Endothelial cell of umbilical vein (primary cell): Measurements from ENCODE around the gene SPAM1. TPM values are rescaled to one million over a fixed set of nuclear protein-coding genes. Genes with fewer than 3 reads are reported as not detected.

Source experiments
- BruUV-seq: library from RNA; stranded (reverse); fragments of 400-500 nt; replicated peaks from 2 replicates; lab custom pipeline; 2021; lab: Mats Ljungman, UMichigan
- CTCF ChIA-PET: fragments of 300-600, 350-600 bp; sonication (Branson Sonifier 250); formaldehyde crosslinking; loops from one replicate; lab custom pipeline; 2021; ENCODE audit warnings: antibody characterized with exemption, inconsistent platforms; lab: Charles Lee
- POLR2A ChIA-PET: fragments of 300-600, 350-600 bp; sonication (Branson Sonifier 250); formaldehyde crosslinking; loops from one replicate; lab custom pipeline; 2021; ENCODE audit warnings: antibody characterized with exemption, inconsistent platforms; lab: Charles Lee
- DNase-seq: peaks from one replicate; pipeline ENCODE4 v3.0.0-alpha.2; 2011; ENCODE audit warnings: low read depth, low spot score
- FAIRE-seq: peaks from 2 replicates; lab custom pipeline; 2011; peaks lifted over from hg19 to GRCh38; lab: Jason Lieb, UNC
- H2AFZ ChIP-seq: 2 replicates; pipeline ENCODE4 v1.6.0; 2012; ENCODE audit warnings: low read depth, low read length, control low read depth, inconsistent platforms
- H3K27ac ChIP-seq: 2 replicates; pipeline ENCODE4 v1.5.1; 2011; ENCODE audit warnings: low read depth, mild to moderate bottlenecking, control low read depth, low read length, moderate library complexity; ENCODE audit not compliant: insufficient read depth
- H3K27me3 ChIP-seq, 2 experiments: 2 replicates each; pipeline versions ENCODE4 v1.6.0 to v1.6.1; 2011; ENCODE audit warnings: low read length in 2 of 2, mixed read lengths in 1 of 2; ENCODE audit not compliant: control insufficient read depth in 2 of 2, insufficient read depth in 2 of 2
- H3K36me3 ChIP-seq, 2 experiments: 2 replicates in 1 of 2; 3 replicates in 1 of 2; pipeline ENCODE4 v1.5.1; 2011; ENCODE audit warnings: low read length in 2 of 2, mild to moderate bottlenecking in 1 of 2, moderate library complexity in 1 of 2; ENCODE audit not compliant: control insufficient read depth in 2 of 2, insufficient read depth in 2 of 2; ENCODE audit errors: extremely low read depth in 1 of 2
- H3K4me1 ChIP-seq: 3 replicates; pipeline ENCODE4 v1.5.1; 2011; ENCODE audit warnings: mild to moderate bottlenecking, low read length; ENCODE audit not compliant: control insufficient read depth, insufficient read depth; ENCODE audit errors: extremely low read depth
- H3K4me2 ChIP-seq: 2 replicates; pipeline ENCODE4 v1.6.1; 2011; ENCODE audit warnings: low read length, control low read depth, mixed read lengths; ENCODE audit not compliant: insufficient read depth
- H3K4me3 ChIP-seq, 3 experiments: fragments of 200-600 bp in 1 of 3; sonication (generic), shearing (Covaris generic) in 1 of 3; replicated peaks in 1 of 3; 2 replicates each; pipeline ENCODE4 v1.5.1; 2011 to 2016; ENCODE audit warnings: control low read depth in 3 of 3, low read length in 3 of 3, mild to moderate bottlenecking in 2 of 3, inconsistent platforms in 1 of 3, low read depth in 1 of 3, moderate library complexity in 1 of 3; ENCODE audit not compliant: insufficient read depth in 1 of 3
- H3K79me2 ChIP-seq: 2 replicates; pipeline ENCODE4 v1.6.0; 2012; ENCODE audit warnings: low read length, inconsistent platforms; ENCODE audit not compliant: control insufficient read depth, insufficient read depth
- H3K9ac ChIP-seq: replicated peaks from 2 replicates; pipeline ENCODE3; 2011; ENCODE audit warnings: low read length, control low read depth; ENCODE audit not compliant: insufficient read depth; ENCODE audit errors: extremely low read depth
- H3K9me1 ChIP-seq: replicated peaks from 3 replicates; pipeline ENCODE4 v1.6.0; 2011; ENCODE audit warnings: mild to moderate bottlenecking, low read length; ENCODE audit not compliant: control insufficient read depth, insufficient read depth; ENCODE audit errors: extremely low read depth
- H3K9me3 ChIP-seq: replicated peaks from 2 replicates; pipeline ENCODE4 v1.5.1; 2012; ENCODE audit warnings: low read length, inconsistent platforms; ENCODE audit not compliant: control insufficient read depth, insufficient read depth
- H4K20me1 ChIP-seq: replicated peaks from 2 replicates; pipeline ENCODE3; 2011; ENCODE audit warnings: mild to moderate bottlenecking, low read length; ENCODE audit not compliant: control insufficient read depth, insufficient read depth; ENCODE audit errors: extremely low read depth
- CTCF ChIP-seq, 2 donors: IDR thresholded peaks; 1 replicate in 1 of 2; 2 replicates in 1 of 2; pipeline ENCODE4 v1.5.1; 2011; ENCODE audit warnings: low read length in 2 of 2, mild to moderate bottlenecking in 2 of 2, moderate library complexity in 2 of 2, control low read depth in 1 of 2, inconsistent platforms in 1 of 2, low read depth in 1 of 2; ENCODE audit not compliant: insufficient read depth in 1 of 2; ENCODE audit errors: extremely low read depth in 1 of 2
- EZH2 ChIP-seq: IDR thresholded peaks from 2 replicates; pipeline ENCODE4 v1.6.1; 2012; ENCODE audit warnings: borderline replicate concordance, low read depth, mild to moderate bottlenecking, moderate library complexity, low read length, inconsistent platforms; ENCODE audit not compliant: severe bottlenecking
- FOS ChIP-seq: IDR thresholded peaks from 2 replicates; pipeline ENCODE4 v1.6.1; 2011; ENCODE audit warnings: mild to moderate bottlenecking, low read length, moderate library complexity, borderline replicate concordance; ENCODE audit not compliant: insufficient read depth
- GATA2 ChIP-seq: IDR thresholded peaks from 2 replicates; pipeline ENCODE4 v1.7.0; 2011; ENCODE audit warnings: low read depth, mild to moderate bottlenecking, moderate library complexity, mixed read lengths, low read length; ENCODE audit not compliant: insufficient read length, insufficient read depth
- JUN ChIP-seq: IDR thresholded peaks from 2 replicates; pipeline ENCODE4 v1.6.1; 2011; ENCODE audit warnings: borderline replicate concordance, low read depth; ENCODE audit not compliant: insufficient read length, insufficient read depth
- MAX ChIP-seq: IDR thresholded peaks from 2 replicates; pipeline ENCODE4 v1.6.1; 2011; ENCODE audit not compliant: insufficient read depth, insufficient read length
- MYC ChIP-seq: IDR thresholded peaks from one replicate; pipeline ENCODE4 v1.6.1; 2011; ENCODE audit warnings: mild to moderate bottlenecking, low read depth, low read length
- POLR2A ChIP-seq: IDR thresholded peaks from 2 replicates; pipeline ENCODE4 v1.6.1; 2012; ENCODE audit warnings: low read depth, mild to moderate bottlenecking, control low read depth, low read length
- POLR2AphosphoS5 ChIP-seq: IDR thresholded peaks from 2 replicates; pipeline ENCODE4 v1.6.1; 2012; ENCODE audit warnings: low read depth, mild to moderate bottlenecking, control low read depth, low read length, moderate library complexity; ENCODE audit not compliant: insufficient read depth
- dilution Hi-C: fragments of 300-500 bp; cut with MboI; formaldehyde crosslinking; loops from one replicate; pipeline ENCODE4 v1.15.0; 2019; ENCODE audit warnings: low sequenced_read_pairs; ENCODE audit not compliant: extremely low pct_ligation_motif_present
- intact Hi-C: fragments of 100-400 bp; cut with micrococcal nuclease; formaldehyde crosslinking; loops from one replicate; pipeline ENCODE4 v1.10.0; 2022
- polyA plus RNA-seq, 4 experiments: library from polyadenylated mRNA; depleted of rRNA in 3 of 4; stranded (reverse) in 3 of 4; unstranded in 1 of 4; fragments of >200 nt; gene quantifications; 2 replicates each; pipeline versions ENCODE4 v1.2.1 to v1.2.3, GENCODE V29; 2011 to 2012; ENCODE audit warnings: missing spikeins in 1 of 4
- total RNA-seq: library from RNA; stranded (reverse); gene quantifications from 2 replicates; pipeline ENCODE4 v1.2.3, GENCODE V29; 2021

The SPAM1 gene
- total and polyA plus RNA-seq, 2 donors (not counting 3 experiments of a cell fraction or from before 2014, with no cell fraction given), result not detected

- no peak overlapping the region for H3K9ac ChIP-seq
- no peak overlapping the region for H3K4me2 ChIP-seq
- no peaks in the 10 kb centered on the region for H3K4me1 ChIP-seq
- no peaks in the 10 kb centered on the region for H3K9me3 ChIP-seq
- H3K79me2 ChIP-seq, result no peaks in the 10 kb centered on the region
- no peaks in the 10 kb centered on the region for H3K36me3 ChIP-seq
- dilution Hi-C loops, result no loop called here
- CTCF ChIA-PET, result no interaction called here
- no peak overlapping the region for H3K27ac ChIP-seq
- TF ChIP-seq POLR2AphosphoS5, result no peak
- TF ChIP-seq POLR2A, result no peak
- TF ChIP-seq MAX, result no peak
- TF ChIP-seq GATA2, result no peak
- TF ChIP-seq MYC, result no peak
- TF ChIP-seq EZH2, result no peak
- no peaks in the 10 kb centered on the region for H4K20me1 ChIP-seq
- no peak overlapping the region for H3K4me3 ChIP-seq
- no peaks in the 10 kb centered on the region for H3K9me1 ChIP-seq
- BruUV-seq, result no TSS peak
- no peak overlapping the region for H2AFZ ChIP-seq
- no peak for FAIRE-seq
- no peaks in the 10 kb centered on the region for H3K27me3 ChIP-seq
- no peak for DNase-seq
- intact Hi-C loops, result no loop called here
- POLR2A ChIA-PET, result no interaction called here
These were observed 47.8 kb downstream of the SPAM1 start for GRCh38 chr7:123972831-123973230.

GRCh38 chr7:123974326-123974908 lies 49.4 kb downstream of the SPAM1 start:
- Histone ChIP-seq H3K27me3 (no peaks in the 10 kb centered on the region), H3K4me3 (no peak overlapping the region), H3K9ac (no peak overlapping the region), H3K9me1 (no peaks in the 10 kb centered on the region), H2AFZ (no peak overlapping the region), H3K36me3 (no peaks in the 10 kb centered on the region), H3K4me1 (no peaks in the 10 kb centered on the region), H3K27ac (no peak overlapping the region), H3K9me3 (no peaks in the 10 kb centered on the region), H3K4me2 (no peak overlapping the region), H3K79me2 (no peaks in the 10 kb centered on the region), H4K20me1 (no peaks in the 10 kb centered on the region)
- dilution Hi-C loops (no loop called here), intact Hi-C loops (no loop called here)
- DNase-seq, result no peak
- FAIRE-seq, result no peak
- ChIA-PET CTCF (no interaction called here), POLR2A (no interaction called here)
- no peak for TF ChIP-seq POLR2A
- no peak for TF ChIP-seq MAX
- no peak for TF ChIP-seq POLR2AphosphoS5
- no peak for TF ChIP-seq MYC
- TF ChIP-seq CTCF (IDR thresholded peaks at IDR 0.05; ENCODE audit: extremely low read depth in 1 of 2, insufficient read depth in 1 of 2, low read depth in 1 of 2, low read length in 2 of 2), result no peak
- no peak for TF ChIP-seq EZH2
- no peak for TF ChIP-seq FOS
- TF ChIP-seq GATA2, result no peak
- no peak for TF ChIP-seq JUN
- BruUV-seq, result no TSS peak
